Endodermal cell (in vitro differentiated cells): ENCODE data around the gene TRIM40. TPM values are rescaled to one million over a fixed set of nuclear protein-coding genes. Genes with fewer than 3 reads are reported as not detected.

ENCODE experiments used
- DNase-seq: peaks from one replicate; pipeline ENCODE4 v3.0.0-alpha.2; 2017
- H3K27ac ChIP-seq: 2 replicates; pipeline ENCODE4 v1.5.1; 2013; ENCODE audit warnings: mild to moderate bottlenecking, low read depth, low read length, moderate library complexity
- H3K27me3 ChIP-seq: 2 replicates; pipeline ENCODE4 v1.6.1; 2013; ENCODE audit warnings: mild to moderate bottlenecking, low read length, moderate library complexity; ENCODE audit not compliant: insufficient read depth, control insufficient read depth, poor library complexity, severe bottlenecking
- H3K36me3 ChIP-seq: 2 replicates; pipeline ENCODE4 v1.7.0; 2013; ENCODE audit warnings: mild to moderate bottlenecking, low read length, moderate library complexity; ENCODE audit not compliant: control insufficient read depth, insufficient read depth
- H3K4me1 ChIP-seq: one replicate; pipeline ENCODE4 v1.7.0; 2013; ENCODE audit warnings: low read length; ENCODE audit not compliant: control insufficient read depth, insufficient read depth
- H3K4me3 ChIP-seq: 2 replicates; pipeline ENCODE4 v1.5.1; 2013; ENCODE audit warnings: mild to moderate bottlenecking, low read length, moderate library complexity
- H3K9ac ChIP-seq: 2 replicates; pipeline ENCODE4 v1.6.1; 2013; ENCODE audit warnings: mild to moderate bottlenecking, low read length, moderate library complexity; ENCODE audit not compliant: poor library complexity, severe bottlenecking; ENCODE audit errors: extremely low read depth
- H3K9me3 ChIP-seq: 2 replicates; pipeline ENCODE4 v1.6.1; 2013; ENCODE audit warnings: mild to moderate bottlenecking, low read length, moderate library complexity; ENCODE audit not compliant: control insufficient read depth
- H3K27ac Mint-ChIP-seq: 2 replicates; pipeline ENCODE4 v1.8.0; 2020; ENCODE audit warnings: mixed read lengths
- H3K27me3 Mint-ChIP-seq: 2 replicates; pipeline ENCODE4 v1.8.0; 2021; ENCODE audit warnings: mild to moderate bottlenecking, mixed read lengths; ENCODE audit not compliant: insufficient read depth
- H3K36me3 Mint-ChIP-seq: 2 replicates; pipeline ENCODE4 v1.8.0; 2020; ENCODE audit warnings: low read depth, mixed read lengths
- H3K4me1 Mint-ChIP-seq: 2 replicates; pipeline ENCODE4 v1.8.0; 2020; ENCODE audit warnings: mixed read lengths
- H3K4me3 Mint-ChIP-seq: 2 replicates; pipeline ENCODE4 v1.8.0; 2020; ENCODE audit warnings: mild to moderate bottlenecking, moderate library complexity, mixed read lengths
- H3K9me3 Mint-ChIP-seq: 2 replicates; pipeline ENCODE4 v1.8.0; 2020; ENCODE audit warnings: mild to moderate bottlenecking, mixed read lengths
- CTCF ChIP-seq: fragments of 200-600 bp; sonication (generic); conservative IDR thresholded peaks from 2 replicates; pipeline ENCODE4 v1.5.0; 2021; ENCODE audit warnings: antibody characterized with exemption, mild to moderate bottlenecking
- WGBS, 2 experiments: methylation state at CpG; one replicate each; pipeline versions ENCODE4 v1.1.5 to v1.1.7; 2013; ENCODE audit warnings: missing lambda C conversion rate in 2 of 2, mixed read lengths in 1 of 2; ENCODE audit not compliant: insufficient coverage in 1 of 2, insufficient read length in 1 of 2; 5-methylcytosine and 5-hydroxymethylcytosine counted together
- total RNA-seq, 2 donors: library from RNA; stranded (reverse); fragmentation: NEBNext Ultra II Directional in 1 of 2; extraction: Animal tissue kit (Norgen Biotek cat#: 25700) in 1 of 2; gene quantifications; 2 replicates in 1 of 2; 3 replicates in 1 of 2; pipeline ENCODE4 v1.2.1, GENCODE V29; 2021

Gene TRIM40
- total RNA-seq, 2 donors from 2014 or later, result not detected

GRCh38 chr6:30092852-30093543 lies 42.9 kb upstream of the TRIM40 start:
- H3K27ac Mint-ChIP-seq, result no peak overlapping the region
- H3K9me3 ChIP-seq, result no peaks in the 10 kb centered on the region
- peaks cover 74% of the 10 kb centered on the region for H3K27me3 ChIP-seq
- H3K36me3 Mint-ChIP-seq, result no peaks in the 10 kb centered on the region
- no peak overlapping the region for H3K9ac ChIP-seq
- no peak overlapping the region for H3K4me3 ChIP-seq
- H3K27me3 Mint-ChIP-seq, result peaks cover 86% of the 10 kb centered on the region
- no peaks in the 10 kb centered on the region for H3K36me3 ChIP-seq
- 83% methylated on average over 4 to 6 of the region's 6 CpGs for WGBS, 2 experiments
- H3K9me3 Mint-ChIP-seq, result peaks cover under 1% of the 10 kb centered on the region
- H3K4me1 ChIP-seq, result no peaks in the 10 kb centered on the region
- TF ChIP-seq CTCF, result no peak
- peaks cover 31% of the 10 kb centered on the region for H3K4me1 Mint-ChIP-seq
- H3K4me3 Mint-ChIP-seq, result no peak overlapping the region
- DNase-seq, result no peak
- H3K27ac ChIP-seq, result no peak overlapping the region

- H3K4me3 ChIP-seq, result no peak overlapping the region
- no peak overlapping the region for H3K9ac ChIP-seq
- TF ChIP-seq CTCF, result no peak
- DNase-seq, result no peak
- no peak overlapping the region for H3K27ac ChIP-seq
- 83 to 88% methylated on average over 2 to 4 of the region's 5 CpGs for WGBS, 2 experiments
- H3K9me3 Mint-ChIP-seq, result no peaks in the 10 kb centered on the region
- no peaks in the 10 kb centered on the region for H3K9me3 ChIP-seq
- H3K27me3 Mint-ChIP-seq, result peaks cover 90% of the 10 kb centered on the region
- H3K4me1 Mint-ChIP-seq, result peaks cover 32% of the 10 kb centered on the region
- no peaks in the 10 kb centered on the region for H3K4me1 ChIP-seq
- H3K36me3 Mint-ChIP-seq, result no peaks in the 10 kb centered on the region
- H3K27me3 ChIP-seq, result peaks cover 74% of the 10 kb centered on the region
- no peak overlapping the region for H3K27ac Mint-ChIP-seq
- no peak overlapping the region for H3K4me3 Mint-ChIP-seq
- no peaks in the 10 kb centered on the region for H3K36me3 ChIP-seq
Observed at GRCh38 chr6:30093951-30094661, 41.8 kb upstream of the TRIM40 start.

- DNase-seq, result no peak
- Mint-ChIP-seq H3K27ac (no peak overlapping the region), H3K36me3 (no peaks in the 10 kb centered on the region), H3K4me1 (peaks cover 47% of the 10 kb centered on the region), H3K4me3 (no peak overlapping the region), H3K27me3 (peaks cover 93% of the 10 kb centered on the region), H3K9me3 (no peaks in the 10 kb centered on the region)
- WGBS, 2 experiments, result 57% methylated on average over 1 of the region's 1 CpG
- no peak overlapping the region for H3K9ac ChIP-seq
- peaks cover 76% of the 10 kb centered on the region for H3K27me3 ChIP-seq
- H3K27ac ChIP-seq, result no peak overlapping the region
- no peaks in the 10 kb centered on the region for H3K4me1 ChIP-seq
- no peak for TF ChIP-seq CTCF
- H3K4me3 ChIP-seq, result no peak overlapping the region
- H3K9me3 ChIP-seq, result no peaks in the 10 kb centered on the region
- no peaks in the 10 kb centered on the region for H3K36me3 ChIP-seq
Observed at GRCh38 chr6:30096829-30097228, 39.1 kb upstream of the TRIM40 start.
